OCI-LY1 (cell line): ENCODE measurements around the gene CLDND2.

Source experiments
- H2AFZ ChIP-seq: fragments of 200-600 bp; sonication (generic), shearing (Covaris generic); 2 replicates; pipeline ENCODE4 v1.6.0; 2014; ENCODE audit warnings: antibody characterized with exemption, mild to moderate bottlenecking, low read length
- H3F3A ChIP-seq: fragments of 200-600 bp; sonication (generic), shearing (Covaris generic); 2 replicates; pipeline ENCODE4 v1.6.0; 2014; ENCODE audit warnings: mild to moderate bottlenecking, antibody characterized with exemption, low read length, moderate library complexity; ENCODE audit not compliant: insufficient read depth
- H3K27ac ChIP-seq: fragments of 200-600 bp; sonication (generic); 2 replicates; pipeline ENCODE4 v1.5.1; 2014; ENCODE audit warnings: low read length, mixed run types, mild to moderate bottlenecking, low read depth; ENCODE audit not compliant: poor library complexity, severe bottlenecking
- H3K27me3 ChIP-seq: fragments of 200-600 bp; sonication (generic); 2 replicates; pipeline ENCODE4 v1.6.0; 2014; ENCODE audit warnings: antibody characterized with exemption, mild to moderate bottlenecking, low read length, moderate library complexity; ENCODE audit not compliant: insufficient read depth
- H3K36me3 ChIP-seq: fragments of 200-600 bp; sonication (generic); 2 replicates; pipeline ENCODE4 v1.6.1; 2014; ENCODE audit warnings: mild to moderate bottlenecking, antibody characterized with exemption, low read length, moderate library complexity, mixed read lengths; ENCODE audit not compliant: insufficient read depth
- H3K4me1 ChIP-seq: fragments of 200-600 bp; sonication (generic); 2 replicates; pipeline ENCODE4 v1.5.1; 2014; ENCODE audit warnings: mild to moderate bottlenecking, low read length, moderate library complexity; ENCODE audit not compliant: insufficient read depth, severe bottlenecking
- H3K4me2 ChIP-seq: fragments of 200-600 bp; sonication (generic), shearing (Covaris generic); 2 replicates; pipeline ENCODE4 v1.6.1; 2014; ENCODE audit warnings: low read length
- H3K4me3 ChIP-seq: fragments of 200-600 bp; sonication (generic); 2 replicates; pipeline ENCODE4 v1.5.1; 2014; ENCODE audit warnings: low read length, low read depth, mild to moderate bottlenecking, mixed read lengths; ENCODE audit not compliant: poor library complexity, severe bottlenecking
- H3K79me2 ChIP-seq: fragments of 200-600 bp; shearing (Covaris generic); 2 replicates; pipeline ENCODE4 v1.6.1; 2016; ENCODE audit warnings: mixed run types, low read length, mixed read lengths; ENCODE audit not compliant: insufficient read depth
- H3K9ac ChIP-seq: fragments of 200-600 bp; sonication (generic), shearing (Covaris generic); 2 replicates; pipeline ENCODE4 v1.6.1; 2014; ENCODE audit warnings: mild to moderate bottlenecking, low read length, mixed read lengths
- H3K9me2 ChIP-seq: fragments of 200-600 bp; sonication (generic), shearing (Covaris generic); 2 replicates; pipeline ENCODE4 v1.6.1; 2014; ENCODE audit warnings: low read depth, mild to moderate bottlenecking, low read length, mixed read lengths
- H3K9me3 ChIP-seq: fragments of 200-600 bp; shearing (Covaris generic); 2 replicates; pipeline ENCODE4 v1.6.1; 2014; ENCODE audit warnings: low read length, mixed read lengths
- H4K20me1 ChIP-seq: fragments of 200-600 bp; sonication (generic), shearing (Covaris generic); 2 replicates; pipeline ENCODE4 v1.6.0; 2016; ENCODE audit warnings: mild to moderate bottlenecking, low read length; ENCODE audit not compliant: insufficient read depth
- EZH2 ChIP-seq: fragments of 200-600 bp; sonication (generic), shearing (Covaris generic); IDR thresholded peaks from 2 replicates; pipeline ENCODE4 v1.8.0; 2017; ENCODE audit warnings: borderline replicate concordance, mixed run types, mild to moderate bottlenecking, antibody characterized with exemption, low read length, moderate library complexity, mixed read lengths
- TF ChIP-seq, protein P1 (sequence below): fragments of 200-600 bp; sonication (generic), shearing (Covaris generic); IDR thresholded peaks from 2 replicates; pipeline ENCODE4 v1.5.1; 2017; ENCODE audit warnings: mild to moderate bottlenecking, antibody characterized with exemption, low read length, moderate library complexity, mixed read lengths

The CLDND2 gene

DNA sequence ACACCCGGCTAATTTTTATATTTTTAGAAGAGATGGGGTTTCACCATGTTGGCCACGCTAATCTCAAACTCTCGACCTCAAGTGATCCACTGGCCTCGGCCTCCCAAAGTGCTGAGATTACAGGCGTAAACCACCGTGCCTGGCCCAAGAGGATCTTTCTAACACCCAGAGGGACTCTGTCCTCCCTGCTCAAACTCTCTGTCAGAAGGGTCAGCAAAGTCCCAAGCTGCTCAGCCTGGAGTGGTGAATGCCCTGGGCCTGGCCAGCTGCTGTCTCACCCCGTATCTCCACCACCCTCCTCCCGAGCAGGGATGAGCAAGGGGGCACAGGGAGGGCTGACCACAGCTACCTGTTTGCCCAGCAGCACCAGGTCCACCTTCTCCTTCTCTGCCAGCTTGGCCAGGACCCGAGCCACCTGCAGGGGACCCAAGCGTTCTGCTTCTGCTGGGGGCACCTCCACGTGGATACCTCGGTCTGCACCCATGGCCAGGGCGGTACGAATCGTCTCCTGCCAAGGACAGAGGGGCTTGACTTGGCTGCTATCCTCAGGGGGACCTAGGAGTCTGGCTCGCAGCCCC lies 15.9 kb downstream of the CLDND2 start:
- H3K9ac ChIP-seq: no peak overlapping the region
- no peaks in the 10 kb centered on the region for H4K20me1 ChIP-seq
- H3K36me3 ChIP-seq: peaks cover 42% of the 10 kb centered on the region
- H3K9me2 ChIP-seq: no peaks in the 10 kb centered on the region
- no peak for TF ChIP-seq EZH2
- TF ChIP-seq, protein P1, sequence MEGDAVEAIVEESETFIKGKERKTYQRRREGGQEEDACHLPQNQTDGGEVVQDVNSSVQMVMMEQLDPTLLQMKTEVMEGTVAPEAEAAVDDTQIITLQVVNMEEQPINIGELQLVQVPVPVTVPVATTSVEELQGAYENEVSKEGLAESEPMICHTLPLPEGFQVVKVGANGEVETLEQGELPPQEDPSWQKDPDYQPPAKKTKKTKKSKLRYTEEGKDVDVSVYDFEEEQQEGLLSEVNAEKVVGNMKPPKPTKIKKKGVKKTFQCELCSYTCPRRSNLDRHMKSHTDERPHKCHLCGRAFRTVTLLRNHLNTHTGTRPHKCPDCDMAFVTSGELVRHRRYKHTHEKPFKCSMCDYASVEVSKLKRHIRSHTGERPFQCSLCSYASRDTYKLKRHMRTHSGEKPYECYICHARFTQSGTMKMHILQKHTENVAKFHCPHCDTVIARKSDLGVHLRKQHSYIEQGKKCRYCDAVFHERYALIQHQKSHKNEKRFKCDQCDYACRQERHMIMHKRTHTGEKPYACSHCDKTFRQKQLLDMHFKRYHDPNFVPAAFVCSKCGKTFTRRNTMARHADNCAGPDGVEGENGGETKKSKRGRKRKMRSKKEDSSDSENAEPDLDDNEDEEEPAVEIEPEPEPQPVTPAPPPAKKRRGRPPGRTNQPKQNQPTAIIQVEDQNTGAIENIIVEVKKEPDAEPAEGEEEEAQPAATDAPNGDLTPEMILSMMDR: no peak
- no peak overlapping the region for H2AFZ ChIP-seq
- no peaks in the 10 kb centered on the region for H3K79me2 ChIP-seq
- H3K27me3 ChIP-seq: no peaks in the 10 kb centered on the region
- H3F3A ChIP-seq: no peaks in the 10 kb centered on the region
- no peak overlapping the region for H3K27ac ChIP-seq
- H3K4me2 ChIP-seq: no peak overlapping the region
- H3K4me3 ChIP-seq: no peak overlapping the region
- H3K4me1 ChIP-seq: no peaks in the 10 kb centered on the region
- no peaks in the 10 kb centered on the region for H3K9me3 ChIP-seq

DNA sequence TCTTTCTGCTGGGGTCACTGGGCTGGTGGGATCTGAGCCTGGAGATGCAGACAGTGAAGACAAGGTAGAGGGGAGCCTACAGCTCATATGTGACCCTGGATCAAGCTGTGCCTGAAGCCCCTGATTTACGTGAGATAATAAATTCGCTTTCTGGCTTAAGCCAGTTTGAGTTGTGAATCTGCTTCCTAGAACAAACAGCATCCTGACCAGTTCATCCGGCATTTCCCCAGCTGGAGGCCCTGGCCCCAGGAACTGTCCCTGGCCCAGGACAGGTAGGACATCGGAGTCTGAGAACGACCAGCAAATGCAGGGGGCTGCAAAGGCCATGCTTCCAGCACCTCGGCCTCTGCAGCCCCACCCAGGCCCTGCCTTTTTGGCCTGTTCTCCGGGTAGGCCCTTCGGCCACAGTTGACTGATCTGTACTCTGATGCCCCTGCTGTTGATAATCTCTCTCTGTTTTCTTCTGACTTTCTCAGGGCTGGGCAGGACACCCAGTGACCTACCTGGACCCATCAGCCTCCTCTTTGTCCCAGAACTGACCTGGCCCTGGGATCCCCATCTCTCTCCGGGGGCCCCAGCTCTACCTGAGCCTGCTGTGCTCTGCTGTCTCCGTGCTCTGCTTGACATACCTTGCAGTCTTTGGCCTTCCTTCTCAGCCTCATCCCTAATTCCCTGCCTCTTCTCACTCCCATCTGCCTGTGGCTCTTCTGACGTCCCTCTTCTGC lies 17.4 kb downstream of the CLDND2 start:
- TF ChIP-seq EZH2: no peak
- TF ChIP-seq, protein P1: no peak
- Histone ChIP-seq H3K9me2 (no peaks in the 10 kb centered on the region), H3K9ac (no peak overlapping the region), H3K27ac (no peak overlapping the region), H4K20me1 (no peaks in the 10 kb centered on the region), H3K4me2 (no peak overlapping the region), H3K9me3 (no peaks in the 10 kb centered on the region), H3K4me1 (no peaks in the 10 kb centered on the region), H3F3A (no peaks in the 10 kb centered on the region), H2AFZ (no peak overlapping the region), H3K4me3 (no peak overlapping the region), H3K36me3 (peaks cover 52% of the 10 kb centered on the region), H3K79me2 (no peaks in the 10 kb centered on the region), H3K27me3 (no peaks in the 10 kb centered on the region)

DNA sequence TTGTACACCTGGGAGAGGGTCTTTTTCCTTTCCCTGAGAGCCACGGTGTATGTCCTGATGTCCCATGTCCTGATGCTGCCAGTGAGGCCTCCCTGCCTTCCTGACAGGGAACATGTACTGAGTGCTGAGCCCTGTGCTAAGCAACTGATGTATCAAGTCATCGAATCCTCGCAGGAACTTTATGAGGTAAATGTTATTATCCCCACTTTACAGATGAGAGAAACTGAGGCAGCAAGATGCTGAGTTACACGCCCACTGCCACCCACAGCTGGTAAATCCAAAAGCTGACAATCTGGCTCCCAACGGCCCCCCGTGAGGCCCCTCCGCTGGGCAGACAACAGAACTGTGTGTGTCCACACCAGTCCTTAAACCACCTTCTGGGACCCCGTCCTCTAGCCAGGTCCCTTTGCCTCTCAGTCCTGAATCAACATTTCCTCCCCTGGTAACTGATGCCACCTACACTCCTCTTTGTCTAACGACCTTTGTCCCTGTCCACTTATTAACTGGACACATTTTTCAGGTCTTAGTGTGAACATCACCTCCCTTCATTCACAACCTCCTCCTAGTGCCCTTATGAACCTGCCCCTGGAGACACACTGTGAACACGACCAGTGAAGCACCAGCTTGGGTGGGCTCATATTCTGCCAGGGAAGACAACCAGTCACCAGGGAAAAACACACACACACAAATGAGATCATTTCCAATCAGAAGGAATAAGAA lies 21.4 kb downstream of the CLDND2 start:
- no peaks in the 10 kb centered on the region for H3K9me3 ChIP-seq
- H3K36me3 ChIP-seq: peaks cover 55% of the 10 kb centered on the region
- no peak for TF ChIP-seq EZH2
- TF ChIP-seq, protein P1: no peak
- H3K79me2 ChIP-seq: no peaks in the 10 kb centered on the region
- no peaks in the 10 kb centered on the region for H4K20me1 ChIP-seq
- H3F3A ChIP-seq: no peaks in the 10 kb centered on the region
- no peak overlapping the region for H2AFZ ChIP-seq
- H3K27me3 ChIP-seq: no peaks in the 10 kb centered on the region
- H3K27ac ChIP-seq: no peak overlapping the region
- H3K4me2 ChIP-seq: no peak overlapping the region
- no peak overlapping the region for H3K9ac ChIP-seq
- H3K4me1 ChIP-seq: no peaks in the 10 kb centered on the region
- no peak overlapping the region for H3K4me3 ChIP-seq
- no peaks in the 10 kb centered on the region for H3K9me2 ChIP-seq
